T-helper 2 cell treated with Interferon-gamma antibody and Interleukin-4, amounts not matched to agents 100 ng/mL and 5 ng/mL, for 36 hours (primary cell): ENCODE measurements around the gene CTIF. TPM values are rescaled to one million over a fixed set of nuclear protein-coding genes. Genes with fewer than 3 reads are reported as not detected.

ENCODE experiments used
- intact Hi-C: fragments of 100-400 bp; cut with micrococcal nuclease; formaldehyde crosslinking; loops from one replicate; pipeline ENCODE4 v1.15.1; 2023
- total RNA-seq: library from RNA; stranded (reverse); gene quantifications from 2 replicates; pipeline ENCODE4 v1.2.3, GENCODE V29; 2022

The CTIF gene
- total RNA-seq, 1 donor from 2014 or later, result 2.4 TPM

DNA sequence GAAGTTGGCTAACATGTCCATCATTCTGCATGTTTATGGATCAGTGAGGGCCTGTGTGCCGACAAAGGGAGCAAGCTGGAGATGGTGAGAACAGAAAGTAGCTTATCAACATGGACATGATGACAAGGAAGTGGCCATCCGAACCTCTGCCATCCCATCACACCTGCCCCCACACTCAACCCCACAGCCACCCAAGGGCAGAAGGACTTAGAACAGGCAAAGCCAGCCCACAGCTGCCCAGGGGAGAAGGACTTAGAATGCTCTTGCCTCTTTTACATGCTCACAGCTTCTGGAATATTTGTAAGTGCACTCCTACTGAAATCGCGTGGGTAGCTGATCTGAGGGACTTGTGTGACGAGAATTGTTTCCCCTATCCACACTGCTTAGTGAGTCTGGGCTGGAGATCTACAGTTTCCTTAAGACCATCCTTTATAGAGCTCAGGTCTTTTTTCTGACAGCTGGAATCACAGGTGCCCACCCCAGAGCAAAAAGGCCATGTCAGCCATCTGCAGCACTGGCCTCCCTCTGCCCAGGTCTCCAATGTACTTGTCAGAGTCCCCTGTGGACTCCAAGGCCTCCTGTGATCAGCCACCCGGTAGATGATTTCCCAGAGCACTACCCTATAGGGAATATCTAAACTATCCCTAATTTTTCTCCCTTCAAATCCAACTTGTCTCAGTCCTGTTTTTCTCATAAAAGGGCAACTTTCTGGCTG, 257.8 kb downstream of the CTIF start:
- intact Hi-C loops, result no loop called here

DNA sequence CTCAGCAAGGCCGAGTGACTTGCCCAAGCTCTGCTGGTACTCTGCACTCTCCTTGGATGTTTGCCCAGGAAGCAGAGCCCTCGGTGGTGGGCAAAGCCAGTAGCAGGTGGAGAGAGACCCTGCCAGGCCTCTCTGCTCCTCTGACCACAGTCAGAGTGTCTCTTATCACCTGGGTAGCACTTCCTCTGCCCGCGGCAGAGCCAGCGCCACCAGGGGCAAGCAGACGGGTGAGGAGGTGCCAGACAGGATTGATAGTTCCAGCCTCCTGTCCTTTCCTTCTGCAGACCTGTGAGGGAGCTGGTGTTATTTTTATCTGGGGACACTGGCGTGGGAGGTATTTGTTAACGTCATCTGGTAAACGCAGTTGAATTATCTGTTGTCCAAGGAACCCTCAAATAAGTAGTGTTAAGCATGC, 259.0 kb downstream of the CTIF start:
- intact Hi-C loops, result no loop called here

DNA sequence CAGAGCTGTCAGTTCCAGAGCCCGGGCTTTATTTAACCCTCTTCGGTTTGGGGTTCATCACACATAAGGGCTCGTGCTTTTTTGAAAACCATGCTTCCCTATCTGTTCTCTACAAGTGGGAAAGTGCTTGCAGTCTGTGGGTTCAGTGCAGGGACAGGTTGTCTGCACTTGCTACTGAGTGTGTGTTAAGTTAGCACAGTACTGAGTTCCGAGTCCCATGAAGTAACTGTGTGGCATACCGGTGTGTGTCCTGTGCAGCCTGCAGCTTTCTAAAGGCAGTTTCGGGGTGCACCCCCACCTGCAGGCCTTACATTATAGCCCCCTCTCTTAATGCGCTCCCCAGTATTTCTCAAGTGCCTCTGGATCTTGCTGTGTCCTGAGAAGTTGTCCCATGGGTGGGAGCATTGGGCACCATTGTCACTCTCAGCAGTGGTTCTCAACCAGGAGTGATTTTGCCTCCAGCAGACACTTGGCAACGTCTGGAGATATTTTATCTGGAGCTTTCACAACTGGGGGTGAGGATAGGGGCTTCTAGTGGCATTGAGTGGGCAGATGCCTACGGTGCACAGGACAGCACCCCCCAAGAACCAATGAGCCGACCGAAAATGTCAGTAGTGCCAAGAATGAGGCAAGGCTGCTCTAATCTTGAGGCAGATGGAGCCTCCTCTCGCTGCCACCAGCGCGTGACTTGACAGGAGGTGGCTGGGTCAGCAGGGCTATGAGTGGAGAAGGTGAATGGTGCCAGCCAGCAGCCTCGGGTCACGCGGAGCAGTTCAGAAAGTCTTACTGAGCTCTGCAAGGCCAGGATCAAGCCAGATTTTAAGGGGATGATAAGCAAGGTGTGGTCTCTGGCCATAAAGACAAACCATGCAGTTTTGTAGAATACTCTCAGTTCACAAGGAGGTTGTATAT, 259.8 kb downstream of the CTIF start:
- intact Hi-C loops, result no loop called here

DNA sequence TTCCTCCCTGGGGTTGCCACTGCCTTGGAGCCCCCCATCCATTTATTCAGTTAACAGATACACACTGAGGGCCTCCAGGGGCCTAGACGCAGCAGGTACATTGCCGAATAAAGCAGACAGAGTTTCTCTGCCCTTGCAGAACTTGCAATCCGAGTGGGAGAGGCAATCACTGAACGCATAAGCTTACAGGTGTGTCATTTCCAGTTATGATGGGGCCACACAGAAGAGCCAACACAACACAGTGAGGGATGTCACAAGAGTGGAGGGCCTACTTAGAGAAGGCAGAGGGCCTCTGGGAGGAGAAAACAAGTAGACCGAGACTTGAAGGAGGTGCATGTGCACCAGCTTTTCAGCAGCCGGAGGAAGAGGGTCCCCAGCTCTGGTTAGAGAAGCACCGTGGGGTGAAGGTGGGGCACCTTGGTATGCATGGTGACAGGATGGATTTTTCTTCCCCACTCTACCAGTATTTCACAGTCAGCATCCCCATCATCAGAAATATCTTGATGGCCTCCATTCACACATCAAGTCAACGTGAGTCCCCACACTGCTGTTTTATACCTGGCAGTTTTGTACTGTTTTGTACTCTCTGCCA, 261.0 kb downstream of the CTIF start:
- intact Hi-C loops, result no loop called here

DNA sequence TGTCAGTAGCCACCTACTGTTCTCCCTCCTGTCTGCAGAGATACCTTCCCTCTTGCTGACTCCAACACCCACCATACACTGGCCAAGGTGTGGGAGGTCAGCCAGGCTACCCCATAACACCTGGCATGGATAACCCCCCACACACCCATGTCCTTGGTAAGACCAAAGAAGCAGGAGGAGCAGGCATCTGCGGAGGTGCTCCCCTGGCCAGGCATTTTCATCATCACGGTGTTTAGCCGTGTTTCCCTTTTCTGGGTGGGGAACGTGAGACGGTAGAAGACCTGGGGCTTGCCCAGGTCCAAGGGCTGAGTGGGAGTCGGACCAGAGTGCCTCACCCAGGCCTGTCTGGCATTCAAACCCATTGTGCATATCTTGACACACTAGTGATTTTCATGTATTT, 261.6 kb downstream of the CTIF start:
- intact Hi-C loops, result no loop called here

DNA sequence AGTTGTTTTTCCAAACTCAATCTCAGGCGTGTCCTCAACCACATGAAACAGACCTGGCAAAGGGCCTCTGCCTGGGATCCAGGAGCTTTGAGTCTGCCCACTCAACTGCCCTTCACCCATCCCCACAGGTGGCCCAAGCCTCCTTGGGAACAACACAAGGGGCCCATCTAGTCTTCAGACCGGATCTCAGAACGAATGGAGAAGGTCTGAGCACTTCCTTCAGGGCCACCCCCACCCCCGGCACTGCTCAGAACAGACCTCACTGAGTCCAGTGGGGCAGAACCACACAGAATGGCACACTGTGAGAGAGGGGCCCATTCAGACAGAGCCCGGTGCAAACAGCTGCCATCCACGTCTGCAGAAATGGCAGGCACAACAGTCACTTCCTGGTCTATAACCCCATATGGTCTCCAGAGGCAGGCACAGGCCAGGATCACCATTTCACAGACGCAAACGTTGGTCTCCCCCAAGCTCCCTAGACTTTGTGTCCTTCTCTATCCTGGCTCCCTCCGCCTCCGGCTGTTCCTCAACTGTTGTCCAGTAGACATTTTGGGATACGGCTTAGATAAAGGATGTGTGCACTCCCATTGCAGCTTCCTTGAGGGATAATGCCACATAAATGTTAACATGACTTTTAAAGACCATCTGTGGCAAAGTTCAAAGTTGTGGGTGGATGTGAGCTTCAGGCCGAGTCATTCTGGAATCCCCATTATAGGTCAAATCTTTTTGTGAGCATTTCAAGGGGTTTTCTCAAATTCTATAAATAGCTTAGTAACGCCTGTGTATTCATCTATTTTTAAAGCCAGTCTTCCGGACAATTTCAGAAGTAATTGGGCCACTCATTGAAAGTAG, 262.3 kb downstream of the CTIF start:
- intact Hi-C loops, result no loop called here

DNA sequence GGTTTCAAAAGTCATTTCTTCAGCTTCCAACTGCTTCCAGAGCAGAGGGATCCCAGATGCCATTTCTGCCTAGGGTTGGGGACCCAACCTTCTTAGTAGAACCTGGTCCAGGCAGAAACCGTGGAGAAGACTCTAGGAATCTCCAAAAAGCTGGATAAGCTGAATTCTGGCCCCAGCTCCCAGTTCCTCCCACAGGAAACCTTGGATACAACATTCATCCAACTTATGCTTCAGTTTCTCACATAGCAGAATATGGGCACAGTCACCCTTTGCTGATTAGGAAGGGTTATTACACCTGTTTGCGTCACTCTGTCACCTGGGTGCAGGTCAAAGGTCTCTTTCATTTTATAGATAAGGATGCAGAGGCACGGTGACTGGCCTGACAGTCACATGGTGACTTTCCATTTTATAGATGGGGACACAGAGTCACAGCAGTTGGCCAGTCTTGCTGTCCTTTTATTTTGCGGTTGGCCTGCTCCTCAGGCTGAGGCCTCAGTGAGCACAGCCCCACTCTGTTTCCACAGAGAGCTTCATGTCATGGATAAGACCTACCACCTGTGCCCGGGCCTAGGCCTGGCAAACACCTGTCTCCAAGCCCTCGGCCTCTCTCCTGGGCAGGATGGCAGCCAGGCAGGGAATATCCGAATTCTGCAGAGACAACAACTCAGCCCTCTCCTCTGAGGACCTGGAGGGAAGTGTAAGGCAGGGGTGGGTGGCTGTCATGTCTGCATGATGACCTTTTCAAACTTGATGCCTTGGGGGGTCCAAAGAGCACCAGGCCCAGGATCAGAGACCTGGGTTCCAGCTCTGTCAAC, 263.1 kb downstream of the CTIF start:
- intact Hi-C loops, result no loop called here

DNA sequence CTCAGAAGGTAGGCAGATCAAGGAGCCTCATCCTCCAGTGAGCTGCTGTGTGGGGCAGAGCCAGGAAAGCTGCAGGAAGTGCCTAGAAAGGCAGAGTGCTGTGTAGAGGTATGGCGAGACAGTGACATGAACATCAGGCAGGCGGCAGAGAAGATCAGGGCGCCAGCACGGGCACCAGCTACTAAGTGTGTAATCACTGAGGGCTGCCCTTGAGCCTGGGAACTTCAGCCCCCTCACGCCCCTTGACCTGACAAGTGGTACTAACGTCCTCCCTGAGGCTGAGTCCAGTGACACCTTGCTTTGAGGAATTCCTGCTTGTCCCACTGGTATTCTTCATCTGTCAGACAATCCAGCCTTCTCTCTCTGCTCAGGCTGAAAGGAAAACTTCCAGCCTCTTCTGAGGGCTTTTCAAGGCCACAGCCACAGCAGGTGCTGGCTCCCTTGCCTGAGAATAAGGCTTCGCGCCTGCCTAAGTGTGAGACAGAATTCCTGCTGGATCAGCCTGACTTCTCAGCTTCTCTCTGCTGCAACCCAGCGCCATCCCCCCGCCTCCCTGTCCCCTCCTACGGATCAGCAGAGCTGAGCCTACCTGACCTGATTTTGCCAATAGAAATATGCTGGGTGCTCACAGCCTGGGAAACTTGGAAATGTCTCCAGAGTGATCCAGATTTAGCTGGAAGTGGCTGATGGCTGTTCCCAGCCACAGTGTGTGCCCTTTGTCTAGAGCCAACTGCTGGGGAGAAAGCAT, 263.9 kb downstream of the CTIF start:
- intact Hi-C loops, result no loop called here

DNA sequence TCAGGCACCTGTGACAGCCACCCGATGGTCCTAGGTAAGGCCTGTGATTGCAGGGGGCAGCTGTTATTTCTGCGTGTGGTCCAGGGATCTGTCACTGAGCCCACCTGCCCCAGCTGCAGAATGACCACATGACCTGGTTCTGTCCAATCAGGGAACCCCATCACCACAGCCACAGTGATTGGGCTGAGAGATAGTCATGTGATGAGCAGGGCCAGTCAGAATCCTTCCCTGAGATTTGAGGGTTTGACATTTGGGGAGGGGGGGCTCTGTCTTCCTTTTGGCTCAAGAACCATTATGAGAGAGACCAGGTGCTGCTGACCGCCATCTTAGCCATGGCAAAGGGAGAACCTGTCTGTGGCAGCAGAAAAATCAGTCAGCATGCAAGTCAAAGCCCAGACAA, 264.7 kb downstream of the CTIF start:
- intact Hi-C loops, result no loop called here

DNA sequence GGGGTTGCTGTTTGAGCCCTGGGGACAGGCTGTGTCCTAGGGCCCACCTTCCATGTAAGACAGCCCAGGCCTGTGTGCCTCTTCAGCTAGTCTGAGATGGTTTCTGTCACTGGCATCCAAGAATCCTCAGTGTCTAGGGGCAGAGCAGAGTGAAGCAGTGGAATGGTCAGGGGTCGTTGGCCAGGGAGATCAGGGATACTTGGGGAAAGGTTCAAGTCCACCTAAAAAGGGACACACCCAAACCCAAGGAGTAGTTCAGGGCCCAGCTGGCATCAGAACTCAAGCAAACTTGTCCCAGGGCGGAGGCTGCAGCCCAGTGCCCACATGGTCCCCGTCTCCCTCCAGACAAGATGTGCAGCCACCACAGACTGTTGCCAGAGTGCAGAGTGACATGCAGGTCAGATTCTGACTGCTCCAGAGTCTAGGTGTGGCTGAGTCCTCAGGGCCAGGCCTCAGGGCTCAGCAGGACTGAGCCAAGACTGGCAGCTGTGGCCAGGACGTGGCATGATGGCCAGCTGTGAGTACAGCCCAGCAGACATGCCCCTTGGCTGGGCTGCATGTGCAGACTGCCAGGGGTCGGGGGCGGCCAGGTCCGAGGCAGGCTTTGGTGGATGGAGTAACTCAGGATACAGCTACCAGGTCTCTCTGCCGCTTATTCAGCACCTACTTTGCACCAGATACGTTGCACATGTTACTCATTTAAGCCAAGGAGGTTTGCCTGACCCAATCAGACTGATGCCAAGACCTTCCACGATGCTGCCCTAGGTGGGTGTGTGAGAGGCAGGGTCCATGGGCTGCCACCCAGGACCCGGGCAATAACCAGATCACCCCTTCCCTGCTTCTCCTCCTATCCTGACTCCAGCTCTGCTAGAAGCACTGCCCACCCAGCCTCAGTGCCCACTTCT, 265.4 kb downstream of the CTIF start:
- intact Hi-C loops, result no loop called here

DNA sequence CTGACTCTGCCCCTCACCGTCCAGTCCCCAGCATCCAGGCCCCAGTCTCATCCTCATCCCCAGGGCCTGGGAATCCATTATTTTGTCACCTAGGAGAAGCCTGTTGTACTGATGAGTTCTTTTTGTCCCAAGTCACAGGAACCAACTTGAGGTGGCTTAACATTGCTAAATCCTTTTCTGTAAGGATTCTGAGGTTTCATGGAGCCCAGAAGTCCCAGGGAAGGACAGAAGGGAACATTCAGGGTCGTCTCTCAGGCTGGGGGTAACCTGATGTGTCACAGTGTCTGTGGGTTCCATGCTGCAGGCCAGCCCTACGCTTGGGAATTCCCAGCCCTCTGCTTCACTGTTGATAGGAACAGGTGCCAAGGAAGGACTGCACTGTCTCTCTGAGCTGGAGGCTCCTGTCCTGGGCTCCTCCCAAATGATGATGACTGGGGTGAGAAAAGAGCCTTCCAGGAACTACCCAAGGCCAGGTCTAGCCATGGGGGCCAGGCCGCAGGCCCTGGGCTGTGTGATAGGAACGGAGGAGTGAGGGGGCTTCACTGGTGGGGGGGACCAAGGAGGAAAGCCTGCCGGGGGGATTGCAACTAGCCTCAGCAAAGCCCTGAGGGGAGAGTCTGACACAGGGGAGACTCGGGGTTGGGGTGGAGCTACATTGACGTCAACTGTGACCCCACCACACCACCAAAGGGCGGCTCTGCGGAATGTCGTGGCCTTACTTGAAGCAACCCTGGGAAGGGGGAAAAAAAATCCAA, 266.2 kb downstream of the CTIF start:
- intact Hi-C loops, result no loop called here

DNA sequence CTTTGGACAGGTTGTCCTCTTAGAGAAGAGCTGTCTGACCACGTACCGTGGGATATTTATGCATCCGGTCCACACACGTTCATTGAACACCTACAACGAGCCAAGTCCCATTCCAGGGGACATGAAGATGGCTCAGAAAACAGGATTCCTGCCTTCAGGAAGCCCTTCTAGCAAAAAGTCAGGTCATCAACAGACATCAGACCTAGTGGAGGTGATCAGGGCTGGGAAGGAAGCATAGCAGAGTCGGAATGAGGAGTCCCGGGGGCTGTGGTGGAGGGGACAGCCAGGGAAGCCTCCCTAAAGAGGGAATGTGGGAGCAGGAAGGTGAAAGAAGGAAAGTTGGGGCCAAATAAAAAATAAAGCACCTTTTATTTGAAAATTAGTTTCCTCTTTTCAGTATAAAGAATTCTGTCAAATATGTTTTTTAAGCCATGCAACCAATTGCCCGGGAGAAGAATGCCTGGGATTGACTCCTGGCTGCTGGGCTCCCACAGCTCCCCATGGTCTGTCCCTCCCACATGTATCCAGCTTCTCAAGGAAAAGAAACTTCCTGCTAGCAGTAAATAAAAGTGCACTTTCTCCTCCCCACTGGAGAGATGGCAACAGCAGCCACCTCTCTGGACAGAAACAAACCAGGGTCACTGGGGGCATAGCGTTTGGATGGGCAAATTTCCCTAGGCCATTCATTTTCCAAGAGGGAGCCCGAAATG, 267.1 kb downstream of the CTIF start:
- intact Hi-C loops, result no loop called here

DNA sequence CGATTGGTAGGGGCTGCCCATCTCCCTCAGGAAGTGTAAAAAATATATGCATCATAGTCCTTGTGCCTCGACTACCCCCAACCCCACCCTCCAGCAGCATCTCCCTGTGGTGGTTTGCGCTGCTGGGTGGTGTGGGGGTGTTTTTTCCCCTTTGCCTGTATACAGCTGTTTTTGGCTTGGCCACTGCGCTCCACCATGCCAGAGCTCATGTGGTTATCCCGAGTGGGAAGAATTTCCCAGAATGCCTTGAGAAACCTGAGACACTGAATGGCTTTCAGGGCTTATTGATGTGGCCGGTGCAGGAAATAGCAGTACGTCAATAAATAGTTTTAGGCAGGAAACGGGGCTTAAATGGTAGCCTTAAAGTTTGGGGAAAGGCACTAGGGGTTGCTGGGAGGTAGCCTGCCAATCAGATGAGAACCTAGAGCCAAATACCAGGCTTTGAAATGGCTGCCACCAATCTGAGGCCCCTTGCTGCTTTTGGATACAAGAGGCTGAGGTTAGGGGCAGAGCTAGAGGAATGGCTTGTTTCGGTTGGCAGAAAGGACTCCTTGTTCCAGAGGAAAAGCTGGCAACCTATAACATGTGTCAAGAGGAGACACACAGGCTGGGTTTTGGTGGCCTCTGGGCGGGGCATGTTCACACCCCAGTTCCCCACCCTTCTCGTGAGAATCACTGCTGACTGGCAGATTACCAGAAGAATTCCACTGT, 267.9 kb downstream of the CTIF start:
- intact Hi-C loops, result no loop called here

DNA sequence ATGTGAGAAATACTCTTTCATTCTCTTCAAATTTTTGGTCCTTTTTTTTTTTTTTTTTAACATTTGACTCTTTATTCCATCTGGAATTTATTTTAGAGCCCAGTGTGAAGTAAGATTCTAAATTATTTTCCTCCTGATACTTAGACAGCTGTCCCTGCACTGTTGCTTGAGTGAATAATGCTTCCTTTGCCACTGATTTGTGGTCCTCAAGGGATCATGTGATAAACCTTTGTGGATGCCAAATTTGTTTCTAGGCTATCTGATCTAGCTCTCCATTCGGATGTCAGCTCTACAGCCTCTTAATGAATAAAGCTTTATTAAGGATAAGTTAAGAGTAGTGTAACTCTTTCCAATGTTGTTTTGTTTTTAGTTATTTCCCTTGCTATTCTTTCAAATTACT, 269.6 kb downstream of the CTIF start:
- intact Hi-C loops, result no loop called here

DNA sequence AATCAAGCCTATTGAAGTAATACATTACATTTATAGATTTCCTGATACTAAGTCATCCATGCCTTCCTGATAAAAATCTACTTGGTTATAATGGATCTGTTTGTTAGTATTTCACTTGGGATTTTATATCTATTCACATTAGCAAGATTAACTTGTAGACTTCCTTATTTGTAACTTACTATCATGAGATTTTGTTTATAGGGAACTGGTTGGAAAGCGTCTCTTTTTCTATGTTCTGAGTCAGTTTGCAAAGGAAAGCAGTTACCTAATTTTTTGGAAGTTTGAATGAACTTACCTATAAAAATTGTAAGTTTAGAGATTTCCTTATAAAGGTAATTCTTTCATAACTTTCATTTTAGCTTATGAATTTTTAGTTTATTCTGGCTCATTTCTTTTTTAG, 270.5 kb downstream of the CTIF start:
- intact Hi-C loops, result no loop called here

DNA sequence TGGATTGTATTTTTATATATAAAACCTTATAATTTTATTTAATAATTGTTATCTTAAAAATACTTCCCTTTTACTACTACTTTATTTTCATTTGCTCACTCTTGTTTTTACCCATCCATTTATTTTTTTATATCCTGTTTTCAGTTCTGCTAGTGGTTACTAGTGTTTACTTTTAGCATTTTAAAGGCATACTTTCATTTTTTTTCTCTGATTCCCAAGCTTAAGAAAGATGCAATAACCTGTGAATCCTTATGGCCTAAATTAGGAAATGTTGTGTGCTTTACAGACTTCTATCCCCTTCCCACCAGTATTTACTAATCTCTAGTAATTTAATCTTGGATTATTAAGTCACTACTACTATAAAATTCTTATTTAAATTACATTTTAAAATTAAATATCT, 272.0 kb downstream of the CTIF start:
- intact Hi-C loops, result no loop called here

DNA sequence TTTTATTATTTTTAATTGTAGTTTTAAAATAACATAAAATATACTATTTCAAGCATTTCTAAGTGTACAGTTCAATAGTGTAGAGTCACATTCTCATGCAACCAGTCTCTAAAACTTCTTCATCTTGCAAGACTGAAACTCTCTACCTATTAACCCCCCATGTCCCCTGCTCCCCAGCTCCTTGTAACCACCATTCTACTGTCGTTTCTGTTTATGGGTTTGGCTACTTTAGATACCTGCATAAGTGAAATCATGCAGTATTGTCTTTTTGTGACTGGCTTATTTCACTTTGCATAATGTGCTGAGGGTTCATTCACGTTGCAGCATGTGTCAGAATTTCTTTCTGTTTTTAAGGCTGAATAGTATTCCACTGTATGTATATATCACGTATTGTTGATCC, 272.6 kb downstream of the CTIF start:
- intact Hi-C loops, result no loop called here
